ENCODE results near the gene KLHL17.

- TF ChIP-seq CTCF (IDR thresholded peaks at IDR 0.05) (peak in 1 of 3 experiments; percentile 29), POLR2A (IDR thresholded peaks at IDR 0.05) (no peak), POLR2AphosphoS5 (IDR thresholded peaks at IDR 0.05; ENCODE audit: insufficient read depth in 1 of 2, low read depth in 1 of 2) (peak in 1 of 2 donors; percentile 36)
These were observed 39.2 kb upstream of the KLHL17 start for GRCh38 chr1:921011-921837.

Measured in vagina (tissue), 2 donors.